HepG2 (cell line): ENCODE data around the gene PCDHGA5. TPM values are rescaled to one million over a fixed set of nuclear protein-coding genes. Genes with fewer than 3 reads are reported as not detected.
"Not testable (repeated sequence)": the region's sequence is repeated elsewhere in the genome, so short reads cannot be mapped to it uniquely, and the experiment has no call there.

Experiments
- ATAC-seq: fragments of 200-7000 bp; cut with Tn5 transposase; 3 replicates; pipeline ENCODE4 v1.9.1; 2020; ENCODE audit warnings: mild to moderate bottlenecking, moderate library complexity
- BruUV-seq: library from RNA; stranded (reverse); fragments of 400-500 nt; replicated peaks from 2 replicates; lab custom pipeline; 2021; lab: Mats Ljungman, UMichigan
- CTCF ChIA-PET: fragments of 300-600 bp; formaldehyde crosslinking; extraction: SDS; loops from one replicate; lab custom pipeline; 2021; ENCODE audit warnings: low total read pairs, inconsistent platforms, low intra/inter-chr PET ratio; lab: Yijun Ruan, JAX
- POLR2A ChIA-PET: fragments of 350-600 bp; sonication (Branson Sonifier 250); formaldehyde crosslinking; loops from one replicate; lab custom pipeline; 2020; ENCODE audit warnings: antibody characterized with exemption, inconsistent platforms; lab: Yijun Ruan, JAX
- DNase-seq: peaks from one replicate; pipeline ENCODE4 v3.0.0-alpha.2; 2015; ENCODE audit warnings: low spot score
- FAIRE-seq: peaks from 3 replicates; lab custom pipeline; 2011; peaks lifted over from hg19 to GRCh38; lab: Jason Lieb, UNC
- H2AFZ ChIP-seq: one replicate; pipeline ENCODE4 v1.6.1; 2011; ENCODE audit warnings: low read length, inconsistent platforms
- H3K27ac ChIP-seq: fragments of 300-600 bp; 3 replicates; pipeline ENCODE4 v1.8.0; 2011; ENCODE audit warnings: mixed run types, mild to moderate bottlenecking, mixed read lengths, low read length, inconsistent platforms; ENCODE audit not compliant: insufficient read depth; ENCODE audit errors: extremely low read length
- H3K27me3 ChIP-seq, 2 experiments: fragments of 200-600 bp in 1 of 2; 2 replicates in 1 of 2; 3 replicates in 1 of 2; pipeline versions ENCODE4 v1.6.0 to v1.8.0; 2011; ENCODE audit warnings: low read length in 2 of 2, mild to moderate bottlenecking in 2 of 2, moderate library complexity in 2 of 2, inconsistent platforms in 1 of 2; ENCODE audit not compliant: insufficient read depth in 2 of 2, control insufficient read depth in 1 of 2
- H3K36me3 ChIP-seq, 2 experiments: fragments of 200-600 bp in 1 of 2; replicated peaks in 1 of 2; 2 replicates in 1 of 2; 3 replicates in 1 of 2; pipeline versions ENCODE4 v1.5.1 to v1.8.0; 2011; ENCODE audit warnings: low read length in 2 of 2, inconsistent platforms in 1 of 2; ENCODE audit not compliant: insufficient read depth in 2 of 2, control insufficient read depth in 1 of 2
- H3K4me1 ChIP-seq: 2 replicates; pipeline ENCODE4 v1.5.1; 2012; ENCODE audit warnings: low read length, inconsistent platforms; ENCODE audit not compliant: insufficient read depth
- H3K4me2 ChIP-seq: 2 replicates; pipeline ENCODE4 v1.6.0; 2011; ENCODE audit warnings: low read depth, low read length, inconsistent platforms
- H3K4me3 ChIP-seq, 3 experiments: fragments of 200-600 bp in 1 of 3; sonication (generic), shearing (Covaris generic) in 1 of 3; replicated peaks in 1 of 3; 2 replicates each; pipeline ENCODE4 v1.5.1; 2011 to 2016; ENCODE audit warnings: low read length in 3 of 3, inconsistent platforms in 2 of 3, low read depth in 2 of 3, mild to moderate bottlenecking in 2 of 3, control low read depth in 1 of 3, mixed read lengths in 1 of 3; ENCODE audit not compliant: insufficient read depth in 1 of 3
- H3K79me2 ChIP-seq: one replicate; pipeline ENCODE4 v1.6.1; 2011; ENCODE audit warnings: low read length, inconsistent platforms; ENCODE audit not compliant: insufficient read depth
- H3K9ac ChIP-seq: 2 replicates; pipeline ENCODE4 v1.6.0; 2011; ENCODE audit warnings: mild to moderate bottlenecking, low read depth, low read length, inconsistent platforms; ENCODE audit not compliant: insufficient read depth
- H3K9me3 ChIP-seq: 2 replicates; pipeline ENCODE4 v1.5.1; 2012; ENCODE audit warnings: mild to moderate bottlenecking, low read length
- H4K20me1 ChIP-seq: 2 replicates; pipeline ENCODE4 v1.6.0; 2011; ENCODE audit warnings: inconsistent platforms, mild to moderate bottlenecking, low read length, moderate library complexity; ENCODE audit not compliant: insufficient read depth
- CTCF ChIP-seq: sonication (generic); formaldehyde crosslinking; IDR thresholded peaks from 2 replicates; pipeline ENCODE4 v1.5.0; 2020; ENCODE audit warnings: mild to moderate bottlenecking, missing genetic modification reagents, moderate library complexity
- GABPB1 ChIP-seq: IDR thresholded peaks from 2 replicates; pipeline ENCODE4 v1.6.1; 2016; ENCODE audit warnings: mild to moderate bottlenecking, missing genetic modification reagents, moderate library complexity, missing compliant biosample characterization
- GRHL1 ChIP-seq: sonication (generic); formaldehyde crosslinking; conservative IDR thresholded peaks from 2 replicates; pipeline ENCODE4 v1.8.0; 2022; ENCODE audit warnings: missing genetic modification reagents
- SP140L ChIP-seq: sonication (generic); formaldehyde crosslinking; IDR thresholded peaks from 2 replicates; pipeline ENCODE4 v1.4.0; 2020; ENCODE audit warnings: missing genetic modification reagents, borderline replicate concordance
- STAG1 ChIP-seq: sonication (generic); formaldehyde crosslinking; IDR thresholded peaks from 2 replicates; pipeline ENCODE4 v1.4.0; 2020; ENCODE audit warnings: missing genetic modification reagents
- ZBTB38 ChIP-seq: sonication (generic); formaldehyde crosslinking; IDR thresholded peaks from 2 replicates; pipeline ENCODE4 v1.5.1; 2020; ENCODE audit warnings: mild to moderate bottlenecking, missing genetic modification reagents
- ZNF670 ChIP-seq: sonication (generic); formaldehyde crosslinking; IDR thresholded peaks from 2 replicates; pipeline ENCODE4 v1.8.0; 2022; ENCODE audit warnings: mild to moderate bottlenecking, missing genetic modification reagents, borderline replicate concordance
- WGBS: methylation state at CpG from one replicate; pipeline ENCODE4 v1.1.6; 2017; ENCODE audit warnings: low lambda C conversion rate; 5-methylcytosine and 5-hydroxymethylcytosine counted together
- in situ Hi-C: cut with HindIII; loops from 2 replicates; pipeline ENCODE4 v1.10.0; 2017; ENCODE audit warnings: low pct_unique_long_range_greater_than_20kb; ENCODE audit not compliant: extremely low pct_ligation_motif_present
- intact Hi-C: fragments of 100-400 bp; cut with micrococcal nuclease; formaldehyde crosslinking; loops from one replicate; pipeline ENCODE4 v1.10.0; 2022; ENCODE audit not compliant: unreplicated experiment
- polyA plus RNA-seq, 8 experiments: library from polyadenylated mRNA; depleted of rRNA in 3 of 8; stranded (reverse) in 7 of 8; unstranded in 1 of 8; fragments of >200 nt; fragmentation: Illumina TruSeq in 4 of 8; extraction: Trizol in 4 of 8; gene quantifications; 2 replicates each; pipeline versions ENCODE4 v1.2.1 to v1.2.3, GENCODE V29; 2011 to 2016; ENCODE audit warnings: low read depth in 4 of 8, missing spikeins in 1 of 8, mixed read lengths in 1 of 8; ENCODE audit not compliant: insufficient read depth in 1 of 8
- total RNA-seq, 5 experiments: library from RNA; depleted of rRNA; stranded (reverse); fragments of >200 nt; fragmentation: Illumina TruSeq; extraction: Trizol; gene quantifications; 2 replicates each; pipeline ENCODE4 v1.2.3, GENCODE V29; 2016; ENCODE audit warnings: low read depth in 1 of 5

PCDHGA5 gene
- total and polyA plus RNA-seq, 2 of the 13 experiments (the other 11 are each of a cell fraction or from before 2014, with no cell fraction given): 0.27 to 0.32 TPM

- POLR2A ChIA-PET: no interaction called here
- no peak overlapping the region for H3K4me3 ChIP-seq
- peaks cover 11% of the 10 kb centered on the region; the same call in 1 of the 2 replicates for H3K9me3 ChIP-seq
- intact Hi-C loops: no loop called here
- DNase-seq (no peak), ATAC-seq (no peak), FAIRE-seq (no peak)
- H4K20me1 ChIP-seq: no peaks in the 10 kb centered on the region
- no peaks in the 10 kb centered on the region; a peak in 1 of 5 replicates for H3K27me3 ChIP-seq
- in situ Hi-C loops: no loop called here
- H3K9ac ChIP-seq: no peak overlapping the region
- H2AFZ ChIP-seq: no peak overlapping the region
- TF ChIP-seq GABPB1 (no peak), ZBTB38 (CRISPR knock-in tag) (no peak), GRHL1 (no peak), ZNF670 (no peak), SP140L (CRISPR knock-in tag) (no peak)
- H3K79me2 ChIP-seq: no peaks in the 10 kb centered on the region
- CTCF ChIA-PET: no interaction called here
- no peak overlapping the region for H3K27ac ChIP-seq
- no TSS peak for BruUV-seq
- H3K36me3 ChIP-seq: no peaks in the 10 kb centered on the region
- WGBS: 65% methylated on average over 22 of the region's 22 CpGs
- H3K4me1 ChIP-seq: no peaks in the 10 kb centered on the region
- no peak overlapping the region for H3K4me2 ChIP-seq
Measured at GRCh38 chr5:141403387-141403786, 39.4 kb downstream of the PCDHGA5 start.

GRCh38 chr5:141407790-141408505 lies 44.0 kb downstream of the PCDHGA5 start, which contains the start of gene PCDHGB6:
Gene PCDHGB6 (plus strand): TSS chr5:141408021. CDS start chr5:141408203, 182 bp downstream.
- not testable (repeated sequence) for ATAC-seq, BruUV-seq
- TF ChIP-seq CTCF (CRISPR knock-in tag) (peak; percentile 45), STAG1 (CRISPR knock-in tag) (peak; percentile 19; the same call in 1 of the 2 replicates)
- TF ChIP-seq, all 625 proteins: peak for 2; not testable (repeated sequence) for 623
- in situ Hi-C loops, H3K27ac ChIP-seq, CTCF ChIA-PET, FAIRE-seq, H3K4me1 ChIP-seq, H3K36me3 ChIP-seq, DNase-seq, H3K9ac ChIP-seq, intact Hi-C loops, H3K4me3 ChIP-seq, H4K20me1 ChIP-seq, H3K4me2 ChIP-seq, POLR2A ChIA-PET, H3K9me3 ChIP-seq, H3K79me2 ChIP-seq, H2AFZ ChIP-seq, H3K27me3 ChIP-seq: not testable (repeated sequence)
- WGBS: 90% methylated on average over 28 of the region's 51 CpGs
